CD4-positive, alpha-beta T cell treated with Interleukin-4 for 4 hours (primary cell): ENCODE measurements around the gene LARP6.
"Not testable (repeated sequence)": the region's sequence is repeated elsewhere in the genome, so short reads cannot be mapped to it uniquely, and the experiment has no call there.

Source experiments
- DNase-seq: peaks from one replicate; pipeline ENCODE4 v3.0.0-alpha.2; 2020

The LARP6 gene

GRCh38 chr15:70829371-70830166 lies 24.4 kb downstream of the LARP6 start:
- DNase-seq: no peak

- no peak for DNase-seq
These were observed 26.2 kb downstream of the LARP6 start for GRCh38 chr15:70827721-70828120.

- no peak for DNase-seq
These were observed 27.3 kb downstream of the LARP6 start for GRCh38 chr15:70826634-70827033.

- no peak for DNase-seq
These were observed 28.1 kb downstream of the LARP6 start for GRCh38 chr15:70825841-70826240.

- no peak for DNase-seq
These were observed 30.8 kb downstream of the LARP6 start for GRCh38 chr15:70823196-70823595.

- DNase-seq: no peak
These were observed 33.7 kb downstream of the LARP6 start for GRCh38 chr15:70820214-70820613.

- DNase-seq: no peak
These were observed 35.4 kb downstream of the LARP6 start for GRCh38 chr15:70818580-70818979.

- DNase-seq: no peak
These were observed 36.7 kb downstream of the LARP6 start for GRCh38 chr15:70817266-70817665.

- DNase-seq: no peak
These were observed 38.4 kb downstream of the LARP6 start for GRCh38 chr15:70815604-70816003.

GRCh38 chr15:70815011-70815410 lies 38.9 kb downstream of the LARP6 start:
- not testable (repeated sequence) for DNase-seq

- no peak for DNase-seq
These were observed 41.1 kb downstream of the LARP6 start for GRCh38 chr15:70812827-70813364.

- no peak for DNase-seq
These were observed 42.9 kb downstream of the LARP6 start for GRCh38 chr15:70810916-70811578.

GRCh38 chr15:70806992-70807712 lies 46.8 kb downstream of the LARP6 start:
- DNase-seq: no peak

- not testable (repeated sequence) for DNase-seq
These were observed 49.6 kb downstream of the LARP6 start for GRCh38 chr15:70804388-70804787.

- no peak for DNase-seq
These were observed 51.3 kb downstream of the LARP6 start for GRCh38 chr15:70802629-70803028.

GRCh38 chr15:70801109-70801508 lies 52.8 kb downstream of the LARP6 start:
- no peak for DNase-seq

- no peak for DNase-seq
These were observed 54.1 kb downstream of the LARP6 start for GRCh38 chr15:70799667-70800450.

GRCh38 chr15:70797464-70797863 lies 56.5 kb downstream of the LARP6 start:
- no peak for DNase-seq

GRCh38 chr15:70796516-70797310 lies 57.2 kb downstream of the LARP6 start:
- DNase-seq: no peak

- no peak for DNase-seq
These were observed 58.7 kb downstream of the LARP6 start for GRCh38 chr15:70795311-70795665.

- DNase-seq: no peak
These were observed 59.2 kb downstream of the LARP6 start for GRCh38 chr15:70794596-70795310.
